Measurements from ENCODE around the gene FSD2.

- TF ChIP-seq CTCF (IDR thresholded peaks at IDR 0.05; ENCODE audit: low read length): no peak
- no peak for TF ChIP-seq EZH2 (IDR thresholded peaks at IDR 0.05; ENCODE audit: borderline replicate concordance, low read length)
Measured at GRCh38 chr15:82851306-82851850, 45.5 kb upstream of the FSD2 start.
